Testis (tissue), 2 donors: ENCODE data around the gene CCDC188.

Experiments used
- CTCF ChIP-seq, 3 experiments: fragments of 450-650 bp in 2 of 3; fragments of 200-600 bp in 1 of 3; sonication (generic) in 1 of 3; IDR thresholded peaks; one replicate each; pipeline ENCODE4 v1.5.1; 2016 to 2019; ENCODE audit warnings: antibody characterized with exemption in 3 of 3, mild to moderate bottlenecking in 2 of 3, moderate library complexity in 1 of 3
- POLR2A ChIP-seq: fragments of 450-650 bp; IDR thresholded peaks from one replicate; pipeline ENCODE4 v1.6.1; 2017; ENCODE audit warnings: antibody characterized with exemption, mild to moderate bottlenecking, moderate library complexity

GRCh38 chr22:20166703-20167102 lies 15.8 kb upstream of the CCDC188 start:
- no peak for TF ChIP-seq POLR2A
- TF ChIP-seq CTCF (IDR thresholded peaks at IDR 0.05) = no peak
